ENCODE measurements around the gene CAPZA1. TPM values are rescaled to one million over a fixed set of nuclear protein-coding genes. Genes with fewer than 3 reads are reported as not detected.

Gene CAPZA1
- total and polyA plus RNA-seq, 10 of the 15 experiments (the other 5 are each of a cell fraction or from before 2014, with no cell fraction given) = 187 to 886 (median 278) TPM

GRCh38 chr1:112704934-112705627 is 85.4 kb downstream of the CAPZA1 start (continued):
- TF ChIP-seq, protein P1, sequence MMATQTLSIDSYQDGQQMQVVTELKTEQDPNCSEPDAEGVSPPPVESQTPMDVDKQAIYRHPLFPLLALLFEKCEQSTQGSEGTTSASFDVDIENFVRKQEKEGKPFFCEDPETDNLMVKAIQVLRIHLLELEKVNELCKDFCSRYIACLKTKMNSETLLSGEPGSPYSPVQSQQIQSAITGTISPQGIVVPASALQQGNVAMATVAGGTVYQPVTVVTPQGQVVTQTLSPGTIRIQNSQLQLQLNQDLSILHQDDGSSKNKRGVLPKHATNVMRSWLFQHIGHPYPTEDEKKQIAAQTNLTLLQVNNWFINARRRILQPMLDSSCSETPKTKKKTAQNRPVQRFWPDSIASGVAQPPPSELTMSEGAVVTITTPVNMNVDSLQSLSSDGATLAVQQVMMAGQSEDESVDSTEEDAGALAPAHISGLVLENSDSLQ (IDR thresholded peaks at IDR 0.05) = peak; percentile 38
- TF ChIP-seq ATF7 (IDR thresholded peaks at IDR 0.05; ENCODE audit: low read depth) = peak; percentile 34; the same call in 1 of the 2 replicates
- TF ChIP-seq STAT1 (conservative IDR thresholded peaks at IDR 0.05) = 0 out of 2 replicates have a peak, but pooled peaks have one; percentile 27
- no peak for TF ChIP-seq EGR1 (IDR thresholded peaks at IDR 0.05; ENCODE audit: borderline replicate concordance in 1 of 2, low read depth in 2 of 2, low read length in 2 of 2)
- TF ChIP-seq, protein P2, sequence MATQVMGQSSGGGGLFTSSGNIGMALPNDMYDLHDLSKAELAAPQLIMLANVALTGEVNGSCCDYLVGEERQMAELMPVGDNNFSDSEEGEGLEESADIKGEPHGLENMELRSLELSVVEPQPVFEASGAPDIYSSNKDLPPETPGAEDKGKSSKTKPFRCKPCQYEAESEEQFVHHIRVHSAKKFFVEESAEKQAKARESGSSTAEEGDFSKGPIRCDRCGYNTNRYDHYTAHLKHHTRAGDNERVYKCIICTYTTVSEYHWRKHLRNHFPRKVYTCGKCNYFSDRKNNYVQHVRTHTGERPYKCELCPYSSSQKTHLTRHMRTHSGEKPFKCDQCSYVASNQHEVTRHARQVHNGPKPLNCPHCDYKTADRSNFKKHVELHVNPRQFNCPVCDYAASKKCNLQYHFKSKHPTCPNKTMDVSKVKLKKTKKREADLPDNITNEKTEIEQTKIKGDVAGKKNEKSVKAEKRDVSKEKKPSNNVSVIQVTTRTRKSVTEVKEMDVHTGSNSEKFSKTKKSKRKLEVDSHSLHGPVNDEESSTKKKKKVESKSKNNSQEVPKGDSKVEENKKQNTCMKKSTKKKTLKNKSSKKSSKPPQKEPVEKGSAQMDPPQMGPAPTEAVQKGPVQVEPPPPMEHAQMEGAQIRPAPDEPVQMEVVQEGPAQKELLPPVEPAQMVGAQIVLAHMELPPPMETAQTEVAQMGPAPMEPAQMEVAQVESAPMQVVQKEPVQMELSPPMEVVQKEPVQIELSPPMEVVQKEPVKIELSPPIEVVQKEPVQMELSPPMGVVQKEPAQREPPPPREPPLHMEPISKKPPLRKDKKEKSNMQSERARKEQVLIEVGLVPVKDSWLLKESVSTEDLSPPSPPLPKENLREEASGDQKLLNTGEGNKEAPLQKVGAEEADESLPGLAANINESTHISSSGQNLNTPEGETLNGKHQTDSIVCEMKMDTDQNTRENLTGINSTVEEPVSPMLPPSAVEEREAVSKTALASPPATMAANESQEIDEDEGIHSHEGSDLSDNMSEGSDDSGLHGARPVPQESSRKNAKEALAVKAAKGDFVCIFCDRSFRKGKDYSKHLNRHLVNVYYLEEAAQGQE (IDR thresholded peaks at IDR 0.05; ENCODE audit: low read depth, low read length) = no peak
- peak; percentile 32; the same call in 1 of the 2 replicates for TF ChIP-seq SMAD5 (IDR thresholded peaks at IDR 0.05; ENCODE audit: low read depth)
- no peak for TF ChIP-seq BMI1 (IDR thresholded peaks at IDR 0.05; ENCODE audit: borderline replicate concordance)
- TF ChIP-seq NR2C1 (IDR thresholded peaks at IDR 0.05) = no peak
- TF ChIP-seq EP300 (IDR thresholded peaks at IDR 0.05; ENCODE audit: borderline replicate concordance in 1 of 2, control insufficient read depth in 1 of 2, low read depth in 2 of 2, low read length in 2 of 2) = peak in 1 of 2 experiments; percentile 13; a peak in 1 of 4 replicates
- TF ChIP-seq, protein P3, sequence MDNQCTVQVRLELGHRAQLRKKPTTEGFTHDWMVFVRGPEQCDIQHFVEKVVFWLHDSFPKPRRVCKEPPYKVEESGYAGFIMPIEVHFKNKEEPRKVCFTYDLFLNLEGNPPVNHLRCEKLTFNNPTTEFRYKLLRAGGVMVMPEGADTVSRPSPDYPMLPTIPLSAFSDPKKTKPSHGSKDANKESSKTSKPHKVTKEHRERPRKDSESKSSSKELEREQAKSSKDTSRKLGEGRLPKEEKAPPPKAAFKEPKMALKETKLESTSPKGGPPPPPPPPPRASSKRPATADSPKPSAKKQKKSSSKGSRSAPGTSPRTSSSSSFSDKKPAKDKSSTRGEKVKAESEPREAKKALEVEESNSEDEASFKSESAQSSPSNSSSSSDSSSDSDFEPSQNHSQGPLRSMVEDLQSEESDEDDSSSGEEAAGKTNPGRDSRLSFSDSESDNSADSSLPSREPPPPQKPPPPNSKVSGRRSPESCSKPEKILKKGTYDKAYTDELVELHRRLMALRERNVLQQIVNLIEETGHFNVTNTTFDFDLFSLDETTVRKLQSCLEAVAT (IDR thresholded peaks at IDR 0.05) = peak; percentile 72
- peak; percentile 87 for TF ChIP-seq POLR2A (IDR thresholded peaks at IDR 0.05; ENCODE audit: low read depth, low read length)
- TF ChIP-seq, protein P4, sequence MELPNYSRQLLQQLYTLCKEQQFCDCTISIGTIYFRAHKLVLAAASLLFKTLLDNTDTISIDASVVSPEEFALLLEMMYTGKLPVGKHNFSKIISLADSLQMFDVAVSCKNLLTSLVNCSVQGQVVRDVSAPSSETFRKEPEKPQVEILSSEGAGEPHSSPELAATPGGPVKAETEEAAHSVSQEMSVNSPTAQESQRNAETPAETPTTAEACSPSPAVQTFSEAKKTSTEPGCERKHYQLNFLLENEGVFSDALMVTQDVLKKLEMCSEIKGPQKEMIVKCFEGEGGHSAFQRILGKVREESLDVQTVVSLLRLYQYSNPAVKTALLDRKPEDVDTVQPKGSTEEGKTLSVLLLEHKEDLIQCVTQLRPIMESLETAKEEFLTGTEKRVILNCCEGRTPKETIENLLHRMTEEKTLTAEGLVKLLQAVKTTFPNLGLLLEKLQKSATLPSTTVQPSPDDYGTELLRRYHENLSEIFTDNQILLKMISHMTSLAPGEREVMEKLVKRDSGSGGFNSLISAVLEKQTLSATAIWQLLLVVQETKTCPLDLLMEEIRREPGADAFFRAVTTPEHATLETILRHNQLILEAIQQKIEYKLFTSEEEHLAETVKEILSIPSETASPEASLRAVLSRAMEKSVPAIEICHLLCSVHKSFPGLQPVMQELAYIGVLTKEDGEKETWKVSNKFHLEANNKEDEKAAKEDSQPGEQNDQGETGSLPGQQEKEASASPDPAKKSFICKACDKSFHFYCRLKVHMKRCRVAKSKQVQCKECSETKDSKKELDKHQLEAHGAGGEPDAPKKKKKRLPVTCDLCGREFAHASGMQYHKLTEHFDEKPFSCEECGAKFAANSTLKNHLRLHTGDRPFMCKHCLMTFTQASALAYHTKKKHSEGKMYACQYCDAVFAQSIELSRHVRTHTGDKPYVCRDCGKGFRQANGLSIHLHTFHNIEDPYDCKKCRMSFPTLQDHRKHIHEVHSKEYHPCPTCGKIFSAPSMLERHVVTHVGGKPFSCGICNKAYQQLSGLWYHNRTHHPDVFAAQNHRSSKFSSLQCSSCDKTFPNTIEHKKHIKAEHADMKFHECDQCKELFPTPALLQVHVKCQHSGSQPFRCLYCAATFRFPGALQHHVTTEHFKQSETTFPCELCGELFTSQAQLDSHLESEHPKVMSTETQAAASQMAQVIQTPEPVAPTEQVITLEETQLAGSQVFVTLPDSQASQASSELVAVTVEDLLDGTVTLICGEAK (IDR thresholded peaks at IDR 0.05; ENCODE audit: borderline replicate concordance) = 0 out of 2 replicates have a peak, but pooled peaks have one; percentile 15
- peak; percentile 70; the same call in 1 of the 2 replicates for TF ChIP-seq NFYB (IDR thresholded peaks at IDR 0.05; ENCODE audit: insufficient read depth, low read depth, low read length)
- peak; percentile 89 for TF ChIP-seq TAF1 (IDR thresholded peaks at IDR 0.05; ENCODE audit: borderline replicate concordance, low read depth, low read length)
- peak; percentile 89 for TF ChIP-seq NBN (IDR thresholded peaks at IDR 0.05)
- peak; percentile 88 for TF ChIP-seq PML (IDR thresholded peaks at IDR 0.05; ENCODE audit: low read length)
- TF ChIP-seq GATAD2B (conservative IDR thresholded peaks at IDR 0.05; ENCODE audit: low read depth) = 0 out of 2 replicates have a peak, but pooled peaks have one; percentile 22
- no peak for TF ChIP-seq SRF (IDR thresholded peaks at IDR 0.05; ENCODE audit: low read depth in 2 of 2, low read length in 2 of 2)
- TF ChIP-seq JUND (IDR thresholded peaks at IDR 0.05; ENCODE audit: low read depth, low read length) = no peak
- no peak for TF ChIP-seq NRF1 (conservative IDR thresholded peaks at IDR 0.05; ENCODE audit: low read depth, low read length)
